ENCODE results near the gene ZHX3. TPM values are rescaled to one million over a fixed set of nuclear protein-coding genes. Genes with fewer than 3 reads are reported as not detected.

The ZHX3 gene
- total RNA-seq, 2 donors from 2014 or later: 10.9 to 11.9 TPM

DNA sequence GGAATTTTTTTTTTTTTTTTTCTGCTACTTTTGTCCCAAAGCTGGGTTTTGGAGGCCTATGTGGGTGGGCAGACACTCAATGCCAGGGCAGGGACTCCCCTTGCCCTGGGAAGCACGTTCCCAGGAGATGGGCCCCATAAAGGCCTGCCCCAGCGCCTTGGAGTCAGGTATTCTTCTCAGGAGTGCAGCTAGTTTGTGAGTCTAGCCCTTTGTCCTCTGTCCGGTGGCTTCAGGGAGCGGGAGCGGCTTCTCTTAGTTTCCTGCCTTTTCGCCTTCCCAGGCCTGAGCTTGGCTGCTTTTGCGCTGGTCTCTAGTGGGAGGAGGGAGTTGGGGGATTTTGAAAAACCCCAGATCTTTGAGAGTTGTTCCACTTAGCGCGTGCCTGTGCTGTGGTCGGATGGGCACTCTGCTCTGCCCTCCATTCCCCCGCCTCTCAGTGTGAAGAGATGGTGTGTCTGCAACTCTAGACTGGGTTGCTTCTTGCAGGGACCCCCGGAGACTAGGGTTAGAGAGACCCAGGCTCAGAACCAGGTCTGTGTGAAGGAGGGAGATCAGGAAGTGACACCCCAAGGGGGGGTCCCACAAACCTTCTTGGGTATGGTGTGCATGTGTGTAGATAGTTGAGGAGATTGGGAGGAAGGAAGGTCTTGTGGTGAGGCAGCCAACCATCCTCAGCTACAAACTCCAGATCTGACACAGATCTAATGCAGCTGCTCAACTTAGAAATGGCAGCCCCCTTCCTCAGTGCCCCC is 178.9 kb downstream of the ZHX3 start:
- DNase-seq: peak in 1 of 4 donors; percentile 16
- no peak for TF ChIP-seq POLR2A (IDR thresholded peaks at IDR 0.05)
- TF ChIP-seq, protein P1, sequence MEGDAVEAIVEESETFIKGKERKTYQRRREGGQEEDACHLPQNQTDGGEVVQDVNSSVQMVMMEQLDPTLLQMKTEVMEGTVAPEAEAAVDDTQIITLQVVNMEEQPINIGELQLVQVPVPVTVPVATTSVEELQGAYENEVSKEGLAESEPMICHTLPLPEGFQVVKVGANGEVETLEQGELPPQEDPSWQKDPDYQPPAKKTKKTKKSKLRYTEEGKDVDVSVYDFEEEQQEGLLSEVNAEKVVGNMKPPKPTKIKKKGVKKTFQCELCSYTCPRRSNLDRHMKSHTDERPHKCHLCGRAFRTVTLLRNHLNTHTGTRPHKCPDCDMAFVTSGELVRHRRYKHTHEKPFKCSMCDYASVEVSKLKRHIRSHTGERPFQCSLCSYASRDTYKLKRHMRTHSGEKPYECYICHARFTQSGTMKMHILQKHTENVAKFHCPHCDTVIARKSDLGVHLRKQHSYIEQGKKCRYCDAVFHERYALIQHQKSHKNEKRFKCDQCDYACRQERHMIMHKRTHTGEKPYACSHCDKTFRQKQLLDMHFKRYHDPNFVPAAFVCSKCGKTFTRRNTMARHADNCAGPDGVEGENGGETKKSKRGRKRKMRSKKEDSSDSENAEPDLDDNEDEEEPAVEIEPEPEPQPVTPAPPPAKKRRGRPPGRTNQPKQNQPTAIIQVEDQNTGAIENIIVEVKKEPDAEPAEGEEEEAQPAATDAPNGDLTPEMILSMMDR (IDR thresholded peaks at IDR 0.05): no peak
- intact Hi-C loops (cut with DNase I): no loop called here
- no peak for ATAC-seq
- no peaks in the 10 kb centered on the region for H3K9me3 ChIP-seq
- peaks cover 44% of the 10 kb centered on the region for H3K4me1 ChIP-seq
- no peaks in the 10 kb centered on the region for H3K36me3 ChIP-seq (replicated peaks in 1 of 2; ENCODE audit: insufficient read depth in 1 of 2, low read depth in 2 of 2)
- H3K27ac ChIP-seq: peak overlapping the region in 3 of 4 donors; percentile 91 to 92 (median 91)
- 51 to 59% methylated on average over 12 of the region's 12 CpGs for WGBS, 2 donors
- no peaks in the 10 kb centered on the region for H3K27me3 ChIP-seq
- H3K4me3 ChIP-seq: no peak overlapping the region

DNA sequence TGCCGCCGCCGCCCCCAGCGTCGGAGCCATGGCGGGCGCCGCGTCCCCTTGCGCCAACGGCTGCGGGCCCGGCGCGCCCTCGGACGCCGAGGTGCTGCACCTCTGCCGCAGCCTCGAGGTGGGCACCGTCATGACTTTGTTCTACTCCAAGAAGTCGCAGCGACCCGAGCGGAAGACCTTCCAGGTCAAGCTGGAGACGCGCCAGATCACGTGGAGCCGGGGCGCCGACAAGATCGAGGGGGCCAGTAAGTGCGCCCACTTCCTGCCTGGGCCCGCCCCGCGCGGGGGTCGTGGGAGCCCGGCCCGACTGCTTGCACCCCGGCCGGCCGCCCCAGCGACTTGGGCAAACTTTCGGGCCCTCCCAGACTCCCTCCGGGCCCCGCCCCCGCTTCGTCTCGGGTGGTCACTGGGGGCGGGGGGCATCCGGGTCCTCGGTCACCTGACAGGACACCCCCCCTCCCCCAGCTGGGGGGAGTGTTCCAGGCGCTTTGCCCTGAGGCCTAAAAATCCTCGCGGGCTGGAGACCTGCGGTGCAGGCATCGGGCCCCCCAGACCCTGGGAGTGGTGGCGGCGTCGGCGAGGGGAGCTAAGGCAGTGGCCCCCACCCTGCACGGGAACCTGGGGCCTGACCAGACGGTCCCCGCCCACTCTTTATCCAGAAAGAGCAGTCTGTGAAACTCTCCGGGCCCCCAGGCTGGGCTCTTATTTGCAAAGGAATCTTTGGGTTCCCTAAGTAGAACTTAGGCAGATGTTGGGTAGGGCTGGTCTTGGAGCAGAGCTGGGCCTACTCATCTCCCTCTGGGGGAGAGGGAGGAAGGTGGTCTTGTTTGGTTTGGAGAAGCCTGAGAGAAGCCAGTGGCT is 179.7 kb downstream of the ZHX3 start:
- peak in 1 of 3 donors; percentile 30 for TF ChIP-seq POLR2A (IDR thresholded peaks at IDR 0.05)
- TF ChIP-seq, protein P1 (IDR thresholded peaks at IDR 0.05): no peak
- H3K27ac ChIP-seq: peak overlapping the region; percentile 47 to 92 (median 91)
- peaks cover 44% of the 10 kb centered on the region for H3K4me1 ChIP-seq
- H3K9me3 ChIP-seq: no peaks in the 10 kb centered on the region
- WGBS, 2 donors: 0 to 1% methylated on average over 1 to 47 of the region's 66 CpGs
- no peaks in the 10 kb centered on the region for H3K27me3 ChIP-seq
- ATAC-seq (peak; percentile 10), DNase-seq (peak; percentile 64 to 69 (median 66))
- intact Hi-C loops (cut with DNase I): no loop called here
- H3K36me3 ChIP-seq (replicated peaks in 1 of 2; ENCODE audit: insufficient read depth in 1 of 2, low read depth in 2 of 2): no peaks in the 10 kb centered on the region
- H3K4me3 ChIP-seq: peak overlapping the region; percentile 66

DNA sequence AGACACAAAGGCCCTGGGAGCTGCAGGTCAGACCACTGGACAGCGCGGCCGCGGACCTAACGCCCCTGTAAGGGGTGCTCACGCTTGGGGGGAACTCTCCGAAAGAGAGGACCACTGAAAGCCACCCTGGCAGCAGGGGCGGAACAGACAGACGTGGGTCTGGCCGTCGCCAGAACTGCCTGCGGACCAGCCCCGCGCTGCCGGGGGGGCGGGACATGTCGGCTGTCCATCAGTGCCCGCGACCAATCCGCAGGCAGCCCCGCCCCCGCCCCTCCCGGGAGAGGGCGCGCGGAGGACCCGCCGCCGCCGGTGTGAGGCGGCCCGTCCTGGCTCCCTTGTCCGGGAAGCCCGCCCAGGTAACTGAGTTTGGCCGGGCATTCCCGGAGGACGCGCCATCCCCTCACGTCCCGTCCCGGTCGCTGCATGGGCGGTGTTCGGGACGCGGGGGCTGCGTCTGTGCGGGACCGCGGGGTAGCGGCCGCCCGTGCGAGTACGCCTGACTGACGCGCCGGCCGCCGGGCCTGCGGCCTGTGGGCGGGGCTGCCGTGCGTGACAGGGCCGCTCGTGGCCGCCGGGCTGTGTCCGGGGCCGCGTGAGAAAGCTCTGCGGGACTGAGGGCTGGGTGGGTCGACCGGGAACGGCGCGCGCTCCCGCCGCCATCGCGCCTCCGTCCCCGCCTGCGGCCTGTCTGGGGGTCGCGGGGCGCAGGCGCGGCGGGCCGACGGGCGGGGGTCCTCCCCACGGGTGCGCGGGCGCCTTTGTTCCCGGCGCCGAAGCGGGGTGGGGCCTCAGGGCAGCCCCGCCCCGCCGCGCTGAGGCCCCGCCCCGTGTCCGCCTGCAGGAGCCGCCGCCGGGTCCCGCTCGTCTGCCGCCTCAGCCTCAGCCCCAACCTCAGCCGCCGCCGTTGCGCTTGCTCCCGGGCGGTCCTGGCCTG is 180.6 kb downstream of the ZHX3 start, which contains the start of gene PLCG1:
PLCG1 (plus strand) TSS at position 864 of the 934 bp plus-strand sequence. CDS start 99 bp downstream, outside the sequence.
- Histone ChIP-seq H3K4me3 (peak within 1 kb of the TSS; percentile 66 to 70), H3K9me3 (no peaks in the 10 kb centered on the region), H3K36me3 (replicated peaks in 1 of 2; ENCODE audit: insufficient read depth in 1 of 2, low read depth in 2 of 2) (no peaks in the 10 kb centered on the region), H3K27ac (peak within 1 kb of the TSS; percentile 84 to 92 (median 91)), H3K4me1 (peaks cover 36% of the 10 kb centered on the region), H3K27me3 (no peaks in the 10 kb centered on the region)
- ATAC-seq (peak; percentile 84), DNase-seq (peak; percentile 89 to 93 (median 89))
- intact Hi-C loops (cut with DNase I): no loop called here
- peak; percentile 42 to 74 (median 63) for TF ChIP-seq POLR2A (IDR thresholded peaks at IDR 0.05)
- TF ChIP-seq, protein P1 (IDR thresholded peaks at IDR 0.05): peak in 1 of 7 experiments; percentile 15
- 0% methylated on average over 100 of the region's 121 CpGs; no CpG with 5 or more reads in 1 of the 2 donors for WGBS, 2 donors

DNA sequence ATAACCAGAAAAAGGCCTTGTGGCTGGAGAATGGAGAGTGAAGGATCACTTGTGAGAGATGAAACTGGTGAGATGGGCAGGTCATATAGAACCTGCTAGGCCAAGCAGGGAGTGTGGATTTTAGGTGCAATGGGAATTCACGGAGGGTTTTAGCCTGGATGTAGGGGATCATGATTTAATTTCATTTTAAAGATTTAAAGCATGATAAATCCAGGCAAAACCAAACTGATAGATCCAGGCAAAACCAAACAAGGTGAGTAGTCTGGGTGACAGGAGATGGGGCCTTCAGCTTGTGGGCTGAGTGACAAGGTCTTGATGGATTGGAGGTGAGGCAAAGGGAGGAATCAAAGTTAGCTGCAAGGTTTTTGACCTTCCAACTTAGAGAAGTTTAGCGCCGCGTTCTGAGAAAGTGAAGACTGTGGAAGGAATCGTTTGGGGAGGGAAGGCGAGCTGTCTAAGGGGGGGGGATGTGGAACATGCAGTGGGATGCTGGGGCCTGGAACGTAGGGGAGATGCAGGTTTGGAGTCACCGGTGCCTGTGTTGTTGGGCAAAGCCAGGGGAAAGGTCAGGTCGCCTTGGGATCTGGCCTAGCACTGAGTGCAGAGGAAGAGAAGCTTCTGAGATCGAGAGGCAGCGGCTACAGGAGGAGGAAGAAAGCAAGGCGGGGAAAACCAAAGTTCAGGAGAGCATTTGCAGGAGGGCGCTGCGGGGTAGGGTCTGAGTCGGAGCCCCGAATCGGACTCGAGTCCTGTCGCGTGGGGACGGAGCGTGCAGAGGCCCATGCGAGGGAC is 181.4 kb downstream of the ZHX3 start:
- no peaks in the 10 kb centered on the region for H3K36me3 ChIP-seq (replicated peaks in 1 of 2; ENCODE audit: insufficient read depth in 1 of 2, low read depth in 2 of 2)
- H3K27me3 ChIP-seq: no peaks in the 10 kb centered on the region
- peaks cover 33% of the 10 kb centered on the region for H3K4me1 ChIP-seq
- WGBS, 2 donors: 41% methylated on average over 23 of the region's 23 CpGs
- DNase-seq (no peak), ATAC-seq (no peak)
- no peak for TF ChIP-seq POLR2A (IDR thresholded peaks at IDR 0.05)
- TF ChIP-seq, protein P1 (IDR thresholded peaks at IDR 0.05): no peak
- H3K27ac ChIP-seq: peak overlapping the region; percentile 84 to 92 (median 91)
- H3K9me3 ChIP-seq: no peaks in the 10 kb centered on the region
- intact Hi-C loops (cut with DNase I): no loop called here
- H3K4me3 ChIP-seq: peak overlapping the region in 1 of 2 donors; percentile 66
